KOPT-K1 (cell line): ENCODE results near the gene LYZ.

Source experiments
- H3K27ac ChIP-seq: fragments of 200-600 bp; sonication (generic); 2 replicates; pipeline ENCODE4 v1.5.1; 2016; ENCODE audit warnings: antibody characterized with exemption, mild to moderate bottlenecking, low read depth, low read length; ENCODE audit not compliant: poor library complexity, severe bottlenecking
- H3K36me3 ChIP-seq: fragments of 200-600 bp; sonication (generic); 2 replicates; pipeline ENCODE4 v1.5.1; 2017; ENCODE audit warnings: antibody characterized with exemption, mild to moderate bottlenecking, low read length, moderate library complexity; ENCODE audit not compliant: insufficient read depth
- H3K9me3 ChIP-seq: fragments of 200-600 bp; sonication (generic); 2 replicates; pipeline ENCODE4 v1.5.1; 2017; ENCODE audit warnings: antibody characterized with exemption, low read length, mild to moderate bottlenecking; ENCODE audit not compliant: insufficient read depth, poor library complexity, severe bottlenecking

LYZ gene

GRCh38 chr12:69350777-69351176 is 2.6 kb downstream of the LYZ start:
- H3K9me3 ChIP-seq = no peaks in the 10 kb centered on the region
- H3K27ac ChIP-seq = no peak overlapping the region
- H3K36me3 ChIP-seq = no peaks in the 10 kb centered on the region

GRCh38 chr12:69351462-69352236 is 3.5 kb downstream of the LYZ start:
- Histone ChIP-seq H3K9me3 (no peaks in the 10 kb centered on the region), H3K36me3 (no peaks in the 10 kb centered on the region), H3K27ac (no peak overlapping the region)

GRCh38 chr12:69352904-69353303 is 4.7 kb downstream of the LYZ start:
- Histone ChIP-seq H3K27ac (no peak overlapping the region), H3K36me3 (no peaks in the 10 kb centered on the region), H3K9me3 (no peaks in the 10 kb centered on the region)

GRCh38 chr12:69354172-69354555 is 6.0 kb downstream of the LYZ start:
- Histone ChIP-seq H3K9me3 (no peaks in the 10 kb centered on the region), H3K36me3 (no peaks in the 10 kb centered on the region), H3K27ac (no peak overlapping the region)

- Histone ChIP-seq H3K36me3 (no peaks in the 10 kb centered on the region), H3K27ac (no peak overlapping the region), H3K9me3 (no peaks in the 10 kb centered on the region)
Measured at GRCh38 chr12:69354556-69355187, 6.5 kb downstream of the LYZ start.

- H3K27ac ChIP-seq = no peak overlapping the region
- no peaks in the 10 kb centered on the region for H3K9me3 ChIP-seq
- H3K36me3 ChIP-seq = no peaks in the 10 kb centered on the region
Measured at GRCh38 chr12:69355363-69356028, 7.3 kb downstream of the LYZ start.

- peaks cover 38% of the 10 kb centered on the region for H3K36me3 ChIP-seq
- H3K27ac ChIP-seq = peak within 1 kb of the TSS; percentile 97
- H3K9me3 ChIP-seq = no peaks in the 10 kb centered on the region
Measured at GRCh38 chr12:69359531-69360347, 11.6 kb downstream of the LYZ start, which contains the start of gene YEATS4. TSS of gene YEATS4 (plus strand) at chr12:69359743. CDS start at chr12:69359973, 230 bp downstream.

- peak overlapping the region; percentile 97 for H3K27ac ChIP-seq
- H3K36me3 ChIP-seq = peaks cover 44% of the 10 kb centered on the region
- H3K9me3 ChIP-seq = no peaks in the 10 kb centered on the region
Measured at GRCh38 chr12:69360348-69360672, 12.1 kb downstream of the LYZ start.

GRCh38 chr12:69366796-69367195 is 18.6 kb downstream of the LYZ start:
- H3K9me3 ChIP-seq = no peaks in the 10 kb centered on the region
- peaks cover 99% of the 10 kb centered on the region for H3K36me3 ChIP-seq
- no peak overlapping the region for H3K27ac ChIP-seq

- H3K27ac ChIP-seq = no peak overlapping the region
- peaks cover 4% of the 10 kb centered on the region for H3K9me3 ChIP-seq
- peaks cover 99% of the 10 kb centered on the region for H3K36me3 ChIP-seq
Measured at GRCh38 chr12:69368171-69368570, 20.0 kb downstream of the LYZ start.

- H3K36me3 ChIP-seq = peaks cover 92% of the 10 kb centered on the region
Measured at GRCh38 chr12:69383074-69383473, 34.9 kb downstream of the LYZ start.

GRCh38 chr12:69385038-69385437 is 36.9 kb downstream of the LYZ start:
- H3K36me3 ChIP-seq = peaks cover 92% of the 10 kb centered on the region
- H3K9me3 ChIP-seq = no peaks in the 10 kb centered on the region
- no peak overlapping the region for H3K27ac ChIP-seq

More at GRCh38 chr12:69383074-69383473, 34.9 kb downstream of the LYZ start:
- no peak overlapping the region for H3K27ac ChIP-seq
- no peaks in the 10 kb centered on the region for H3K9me3 ChIP-seq

- H3K27ac ChIP-seq = no peak overlapping the region
- no peaks in the 10 kb centered on the region for H3K9me3 ChIP-seq
- H3K36me3 ChIP-seq = peaks cover 93% of the 10 kb centered on the region
Measured at GRCh38 chr12:69386921-69387320, 38.7 kb downstream of the LYZ start.

GRCh38 chr12:69388371-69388770 is 40.2 kb downstream of the LYZ start:
- Histone ChIP-seq H3K36me3 (peaks cover 93% of the 10 kb centered on the region), H3K9me3 (no peaks in the 10 kb centered on the region), H3K27ac (no peak overlapping the region)

GRCh38 chr12:69389831-69390230 is 41.6 kb downstream of the LYZ start:
- Histone ChIP-seq H3K27ac (no peak overlapping the region), H3K36me3 (peaks cover 92% of the 10 kb centered on the region), H3K9me3 (no peaks in the 10 kb centered on the region)
